Activated CD8-positive, alpha-beta T cell treated with anti-CD3 and anti-CD28 coated beads, Interleukin-2, amount 10 ng/mL, durations not matched to agents 7 days and 5 days (primary cell): ENCODE measurements around the gene LRP6. TPM values are rescaled to one million over a fixed set of nuclear protein-coding genes. Genes with fewer than 3 reads are reported as not detected.
A peak's percentile ranks its signal among the peaks of the same experiment; 100 is the strongest.

Experiments used
- ATAC-seq: fragments of 150-1000 bp; cut with Tn5 transposase; one replicate; pipeline ENCODE4 v1.10.0; 2021; ENCODE audit warnings: moderate library complexity
- CTCF ChIA-PET: fragments of 350-600 bp; sonication (Branson Sonifier 250); formaldehyde crosslinking; loops from one replicate; lab custom pipeline; 2021; ENCODE audit warnings: antibody characterized with exemption; lab: Charles Lee
- POLR2A ChIA-PET: fragments of 350-600 bp; sonication (Branson Sonifier 250); formaldehyde crosslinking; loops from one replicate; lab custom pipeline; 2021; ENCODE audit warnings: antibody characterized with exemption; lab: Charles Lee
- DNase-seq: peaks from one replicate; pipeline ENCODE4 v3.0.0-alpha.2; 2020
- H3K27ac Mint-ChIP-seq: one replicate; pipeline ENCODE4 v1.8.0; 2021; ENCODE audit warnings: mild to moderate bottlenecking, mixed read lengths
- H3K27me3 Mint-ChIP-seq: one replicate; pipeline ENCODE4 v1.8.0; 2021; ENCODE audit warnings: low read depth, mixed read lengths
- H3K36me3 Mint-ChIP-seq: one replicate; pipeline ENCODE4 v1.8.0; 2021; ENCODE audit warnings: low read depth, mixed read lengths
- H3K4me1 Mint-ChIP-seq: one replicate; pipeline ENCODE4 v1.8.0; 2021; ENCODE audit warnings: low read depth, mixed read lengths
- H3K4me3 Mint-ChIP-seq: one replicate; pipeline ENCODE4 v1.8.0; 2021; ENCODE audit warnings: mild to moderate bottlenecking, mixed read lengths
- H3K9me3 Mint-ChIP-seq: one replicate; pipeline ENCODE4 v1.8.0; 2022; ENCODE audit warnings: mixed read lengths; ENCODE audit not compliant: insufficient read depth
- total RNA-seq, 2 experiments: library from RNA; stranded (reverse); gene quantifications; one replicate each; pipeline ENCODE4 v1.2.3, GENCODE V29; 2021

The LRP6 gene
- total RNA-seq, 2 experiments from 2014 or later: 0.08 to 0.37 TPM

DNA sequence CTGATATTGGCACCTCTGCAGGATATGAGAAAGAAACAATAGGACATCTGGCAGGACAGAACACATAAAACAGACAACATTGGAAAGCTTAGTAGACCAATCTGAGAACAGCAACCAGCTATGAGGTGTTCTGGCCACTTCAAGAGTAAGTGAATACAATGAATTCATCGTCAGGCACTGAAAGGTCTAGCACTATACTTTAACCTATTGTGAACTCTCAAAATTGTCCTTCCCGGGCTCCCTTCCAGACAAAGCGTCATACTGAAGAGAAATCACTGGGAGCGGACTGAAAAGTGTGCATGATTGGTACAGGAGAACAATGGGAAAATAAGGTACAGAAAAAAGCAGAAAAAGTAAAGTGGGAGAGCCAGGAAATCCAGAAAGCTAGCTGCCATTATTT, 75.8 kb downstream of the LRP6 start:
- Mint-ChIP-seq H3K36me3 (no peaks in the 10 kb centered on the region), H3K4me1 (no peaks in the 10 kb centered on the region), H3K9me3 (no peaks in the 10 kb centered on the region), H3K27ac (no peak overlapping the region), H3K27me3 (peaks cover 53% of the 10 kb centered on the region), H3K4me3 (no peak overlapping the region)
- ChIA-PET POLR2A (no interaction called here), CTCF (no interaction called here)
- ATAC-seq (no peak), DNase-seq (no peak)

DNA sequence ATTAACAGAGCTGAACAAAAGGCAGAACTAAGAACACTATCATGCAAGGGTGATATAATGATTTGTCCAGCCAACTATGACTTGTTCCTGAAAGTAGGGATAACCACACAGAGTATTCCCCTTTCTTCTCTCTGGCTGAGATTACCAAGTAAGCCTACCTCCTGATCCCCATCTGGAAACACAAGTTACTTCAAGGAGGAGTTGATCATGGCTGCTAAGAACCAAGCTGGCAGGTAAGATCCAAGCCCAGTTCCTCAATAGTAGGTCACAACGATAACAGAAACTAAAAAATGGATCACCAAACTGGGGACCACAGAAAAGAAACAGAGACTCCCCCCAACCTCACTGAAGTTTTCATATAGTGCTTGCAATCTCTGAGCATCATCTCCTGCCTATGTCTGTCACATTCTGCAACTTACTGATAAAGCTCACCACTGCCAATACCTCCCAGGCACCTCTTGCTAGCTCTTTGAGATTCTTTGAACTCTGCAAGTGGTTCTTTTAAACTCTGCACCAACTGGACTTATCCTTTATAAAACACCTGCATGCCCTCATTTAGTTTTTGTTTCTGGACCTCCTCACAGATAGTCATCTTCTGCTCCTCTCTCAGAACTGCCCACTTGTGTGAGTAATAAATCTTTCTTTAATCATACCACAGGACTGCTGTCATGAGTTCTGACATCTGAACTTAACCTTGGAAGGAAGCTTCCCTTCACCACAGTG, 76.6 kb downstream of the LRP6 start:
- peaks cover 49% of the 10 kb centered on the region for H3K27me3 Mint-ChIP-seq
- ChIA-PET CTCF (no interaction called here), POLR2A (no interaction called here)

DNA sequence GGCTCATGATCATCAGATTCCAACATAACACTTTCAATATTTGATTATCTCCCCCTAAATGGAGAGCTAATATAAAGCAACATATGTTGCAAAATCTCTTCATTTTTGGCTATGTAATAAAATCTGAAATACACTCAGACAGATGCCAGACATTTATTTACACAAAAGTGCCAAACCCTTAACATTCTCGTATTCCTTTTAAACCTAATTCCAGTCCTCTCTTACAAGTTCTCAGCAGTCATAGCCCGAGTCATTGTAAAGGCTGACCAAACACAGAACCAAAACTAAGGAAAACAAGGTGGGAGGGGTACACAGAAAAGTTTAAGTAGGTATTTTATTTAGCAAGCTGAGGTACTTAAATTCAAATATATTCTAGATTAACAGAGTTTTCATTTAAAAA, 81.4 kb downstream of the LRP6 start:
- Mint-ChIP-seq H3K27me3 (peaks cover 57% of the 10 kb centered on the region), H3K27ac (no peak overlapping the region), H3K9me3 (no peaks in the 10 kb centered on the region), H3K36me3 (no peaks in the 10 kb centered on the region), H3K4me3 (no peak overlapping the region), H3K4me1 (no peaks in the 10 kb centered on the region)
- no peak for DNase-seq
- POLR2A ChIA-PET: no interaction called here
- CTCF ChIA-PET: no interaction called here
- ATAC-seq: no peak

More for the DNA sequence above, 76.6 kb downstream of the LRP6 start:
- Mint-ChIP-seq H3K4me3 (no peak overlapping the region), H3K9me3 (no peaks in the 10 kb centered on the region), H3K27ac (no peak overlapping the region), H3K4me1 (no peaks in the 10 kb centered on the region), H3K36me3 (no peaks in the 10 kb centered on the region)
- ATAC-seq (no peak), DNase-seq (no peak)

DNA sequence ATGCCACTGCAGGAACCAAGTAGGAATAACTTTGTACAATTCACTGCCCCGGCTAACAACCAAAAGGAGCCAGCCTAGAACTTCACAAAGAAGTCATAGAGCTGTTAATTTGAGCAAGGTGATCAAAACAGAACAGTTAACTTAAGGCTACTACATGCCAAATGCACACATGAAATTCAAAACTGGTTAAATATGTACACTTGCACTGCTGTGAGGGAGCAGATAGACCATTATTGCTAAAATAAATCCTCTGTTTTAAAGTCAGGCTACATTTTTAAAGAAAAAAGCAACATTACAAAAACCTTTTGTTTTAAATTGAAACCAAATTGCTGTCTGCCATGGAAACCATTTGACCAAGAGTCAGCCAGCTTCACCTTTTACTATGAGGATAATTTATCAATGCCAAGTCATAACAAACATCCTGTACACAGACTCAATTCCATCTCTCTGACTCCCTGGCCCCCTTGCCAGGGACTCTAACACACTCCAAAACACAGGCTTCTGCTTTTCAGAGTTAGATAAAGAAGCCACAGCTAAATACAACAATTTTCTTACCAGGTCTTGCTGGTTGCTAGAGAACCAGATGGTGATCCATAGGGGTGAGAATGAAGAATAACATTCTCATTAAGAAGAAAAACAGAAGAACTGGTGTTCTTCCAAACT, 84.0 kb downstream of the LRP6 start:
- CTCF ChIA-PET: interaction anchor here (1.3 kb wide), 1 partner anchor 145 kb away, joined by 4 read pairs; no protein-coding TSS in a partner anchor
- POLR2A ChIA-PET: no interaction called here
- no peak for ATAC-seq
- Mint-ChIP-seq H3K9me3 (no peaks in the 10 kb centered on the region), H3K36me3 (no peaks in the 10 kb centered on the region), H3K4me3 (no peak overlapping the region), H3K27me3 (peaks cover 57% of the 10 kb centered on the region), H3K27ac (no peak overlapping the region), H3K4me1 (no peaks in the 10 kb centered on the region)
- no peak for DNase-seq

DNA sequence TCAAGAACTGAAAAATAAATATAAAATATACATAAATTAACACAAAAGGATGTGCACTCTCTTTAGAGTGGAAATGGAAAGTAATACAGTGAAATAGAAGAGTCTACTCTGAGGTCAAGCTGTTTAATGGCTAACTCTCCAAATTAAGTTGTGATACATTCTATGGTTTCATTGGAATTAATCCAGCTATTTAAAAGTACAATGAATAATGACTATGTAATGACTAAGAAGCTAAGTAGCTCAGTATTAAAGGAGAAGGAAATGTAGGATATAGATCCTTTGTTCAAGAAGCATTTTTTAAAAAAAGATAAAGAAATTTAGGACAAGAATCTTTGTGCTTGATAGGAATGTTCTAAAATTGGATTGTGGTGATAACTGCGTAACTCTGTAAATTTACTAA, 85.3 kb downstream of the LRP6 start:
- H3K4me1 Mint-ChIP-seq: no peaks in the 10 kb centered on the region
- no peak overlapping the region for H3K27ac Mint-ChIP-seq
- ChIA-PET CTCF (interaction anchor here (1.0 to 1.3 kb wide), 2 partner anchors 103 to 146 kb away, joined by 3 to 4 read pairs; no protein-coding TSS in a partner anchor), POLR2A (no interaction called here)
- DNase-seq: no peak
- no peaks in the 10 kb centered on the region for H3K9me3 Mint-ChIP-seq
- ATAC-seq: no peak
- H3K27me3 Mint-ChIP-seq: peaks cover 58% of the 10 kb centered on the region
- H3K36me3 Mint-ChIP-seq: no peaks in the 10 kb centered on the region
- H3K4me3 Mint-ChIP-seq: no peak overlapping the region

DNA sequence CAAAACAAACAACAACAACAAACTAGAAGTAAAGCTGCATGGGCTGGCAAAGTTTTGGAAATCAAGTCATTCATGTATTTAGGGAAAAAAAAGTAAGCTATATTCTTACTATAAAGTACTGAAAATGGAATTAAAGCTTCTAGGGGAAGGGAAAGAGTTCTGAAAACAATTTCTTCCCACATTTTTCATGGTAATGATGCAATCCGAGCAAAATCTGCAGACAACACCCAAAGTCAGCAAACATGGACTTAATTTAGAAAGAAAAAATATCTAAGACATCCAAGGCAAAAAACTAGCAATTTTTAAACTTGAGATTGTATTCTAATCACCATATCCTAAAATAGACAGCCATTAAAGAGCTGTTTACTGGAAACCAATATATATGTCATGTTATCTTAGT, 86.3 kb downstream of the LRP6 start:
- Mint-ChIP-seq H3K9me3 (no peaks in the 10 kb centered on the region), H3K36me3 (no peaks in the 10 kb centered on the region), H3K4me1 (no peaks in the 10 kb centered on the region), H3K4me3 (no peak overlapping the region), H3K27me3 (peaks cover 66% of the 10 kb centered on the region), H3K27ac (no peak overlapping the region)
- ChIA-PET CTCF (interaction anchor here (1.0 kb wide), 1 partner anchor 102 kb away, joined by 3 read pairs; no protein-coding TSS in a partner anchor), POLR2A (no interaction called here)
- no peak for ATAC-seq
- no peak for DNase-seq

DNA sequence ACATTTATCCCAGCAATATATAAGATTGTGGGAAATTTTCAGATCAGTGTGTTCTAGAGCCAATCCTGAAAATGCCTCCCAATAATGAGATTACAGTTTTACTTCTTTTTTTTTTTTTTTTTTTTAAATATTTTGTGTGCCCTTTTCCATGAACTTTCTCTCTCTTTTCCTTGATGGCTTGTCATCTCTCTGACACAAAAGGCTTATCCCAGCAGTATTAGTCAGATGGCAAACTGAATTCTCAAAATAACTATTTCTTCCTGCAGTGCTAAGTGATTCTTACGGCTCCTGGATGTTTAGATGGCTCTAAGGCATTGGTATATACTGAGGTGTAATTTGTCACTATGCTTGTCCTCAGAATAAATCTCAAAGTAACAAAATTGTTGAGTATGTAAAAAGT, 86.7 kb downstream of the LRP6 start:
- ChIA-PET POLR2A (no interaction called here), CTCF (interaction anchor here (1.0 kb wide), 1 partner anchor 102 kb away, joined by 3 read pairs; no protein-coding TSS in a partner anchor)
- DNase-seq (no peak), ATAC-seq (no peak)
- H3K9me3 Mint-ChIP-seq: no peaks in the 10 kb centered on the region
- H3K4me1 Mint-ChIP-seq: no peaks in the 10 kb centered on the region
- no peak overlapping the region for H3K4me3 Mint-ChIP-seq
- no peak overlapping the region for H3K27ac Mint-ChIP-seq
- no peaks in the 10 kb centered on the region for H3K36me3 Mint-ChIP-seq
- H3K27me3 Mint-ChIP-seq: peaks cover 61% of the 10 kb centered on the region

DNA sequence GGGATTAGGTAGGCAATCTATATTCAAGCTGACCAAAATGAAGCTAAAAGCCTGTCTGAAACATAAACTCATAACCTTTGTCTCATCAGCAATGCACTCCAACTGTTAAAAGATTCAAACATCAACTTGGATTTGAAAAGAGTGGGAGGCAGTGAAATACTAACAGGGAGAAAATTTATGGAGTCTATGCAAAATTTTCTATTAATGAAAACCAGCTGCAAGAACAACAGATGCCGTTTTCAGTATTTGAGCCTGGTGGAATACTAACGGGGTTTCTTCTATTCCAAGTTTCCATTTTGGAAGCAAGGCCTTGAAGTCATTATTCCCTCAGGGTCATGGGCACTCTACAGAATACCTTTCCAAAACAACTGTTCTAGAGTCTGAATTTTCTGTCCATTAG, 88.3 kb downstream of the LRP6 start:
- Mint-ChIP-seq H3K36me3 (no peaks in the 10 kb centered on the region), H3K9me3 (no peaks in the 10 kb centered on the region), H3K4me1 (no peaks in the 10 kb centered on the region), H3K4me3 (no peak overlapping the region), H3K27me3 (peaks cover 57% of the 10 kb centered on the region), H3K27ac (no peak overlapping the region)
- ATAC-seq (no peak), DNase-seq (no peak)
- ChIA-PET POLR2A (interaction anchor here (0.6 kb wide), 1 partner anchor 23 kb away, joined by 3 read pairs; no protein-coding TSS in a partner anchor), CTCF (no interaction called here)

DNA sequence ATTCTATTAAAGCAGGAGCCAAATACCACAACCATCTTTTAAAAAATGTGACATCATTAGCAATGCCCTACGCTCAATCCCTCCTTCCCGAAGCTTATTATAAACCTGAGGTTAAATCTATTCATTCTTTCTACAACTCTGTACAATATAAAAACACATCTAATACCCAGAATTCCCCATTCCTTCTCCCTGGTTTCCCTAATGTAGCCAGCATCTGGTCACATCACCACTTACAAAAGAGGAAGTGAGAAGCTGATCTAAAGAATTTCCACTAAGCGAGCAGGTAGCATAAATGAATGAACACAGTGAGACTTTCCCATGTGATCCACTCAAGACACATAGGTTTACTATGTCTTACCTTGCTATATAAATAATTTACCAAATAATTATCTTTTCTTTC, 90.4 kb downstream of the LRP6 start:
- H3K4me3 Mint-ChIP-seq: no peak overlapping the region
- peaks cover 55% of the 10 kb centered on the region for H3K27me3 Mint-ChIP-seq
- ATAC-seq (no peak), DNase-seq (no peak)
- no peaks in the 10 kb centered on the region for H3K36me3 Mint-ChIP-seq
- no peak overlapping the region for H3K27ac Mint-ChIP-seq
- CTCF ChIA-PET: no interaction called here
- no peaks in the 10 kb centered on the region for H3K9me3 Mint-ChIP-seq
- peaks cover 14% of the 10 kb centered on the region for H3K4me1 Mint-ChIP-seq
- POLR2A ChIA-PET: no interaction called here

DNA sequence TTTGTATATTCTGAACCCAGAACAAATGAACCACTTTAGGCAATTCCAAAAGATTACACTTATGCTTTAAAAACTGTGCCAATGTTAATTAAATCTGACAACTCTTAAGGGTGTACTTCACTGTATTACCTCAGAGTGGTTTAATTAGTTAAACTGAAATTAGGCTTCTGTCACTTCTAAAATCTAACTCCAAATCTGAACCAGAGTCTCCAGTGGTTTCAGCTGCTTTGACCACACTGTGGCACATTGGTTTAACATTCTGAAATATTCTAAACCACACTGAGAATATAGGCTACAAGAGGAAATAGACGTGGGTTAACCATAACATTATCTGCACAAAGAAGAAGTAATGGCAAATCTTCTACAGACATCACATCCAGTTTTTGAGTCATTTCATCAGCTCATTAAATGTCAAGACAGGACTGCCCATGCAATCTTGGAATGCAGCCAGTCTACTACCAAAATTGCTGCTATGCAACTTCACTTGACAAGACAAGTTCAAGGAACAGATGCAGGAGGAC, 94.8 kb downstream of the LRP6 start:
- Mint-ChIP-seq H3K27me3 (peaks cover 55% of the 10 kb centered on the region), H3K4me3 (no peak overlapping the region), H3K9me3 (no peaks in the 10 kb centered on the region), H3K36me3 (no peaks in the 10 kb centered on the region), H3K4me1 (peaks cover 14% of the 10 kb centered on the region), H3K27ac (no peak overlapping the region)
- ChIA-PET POLR2A (interaction anchor here (0.6 kb wide), 1 partner anchor 55 kb away, joined by 4 read pairs; no protein-coding TSS in a partner anchor), CTCF (interaction anchor here (0.7 to 2.2 kb wide), 2 partner anchors 12 to 156 kb away, joined by 4 to 5 read pairs; no protein-coding TSS in a partner anchor)
- DNase-seq (peak; percentile 71), ATAC-seq (peak; percentile 83)

DNA sequence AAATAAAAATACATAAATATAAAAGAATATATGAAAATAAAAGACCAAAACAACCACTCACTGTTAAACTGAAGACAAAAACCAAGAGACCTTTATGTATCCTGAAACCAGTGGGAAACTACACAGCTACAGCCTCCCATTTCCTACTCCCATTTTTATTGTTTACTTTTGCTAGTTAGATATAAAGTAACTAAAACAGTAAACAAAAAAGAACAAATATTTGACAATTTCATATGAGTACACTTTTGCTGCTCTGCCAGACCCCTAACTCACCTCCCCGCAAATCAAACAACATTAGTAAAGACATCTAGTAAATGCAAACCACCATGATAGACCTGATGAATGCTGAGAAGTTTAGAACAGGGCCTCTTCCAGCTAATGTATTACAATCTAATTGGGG, 99.0 kb downstream of the LRP6 start:
- POLR2A ChIA-PET: interaction anchor here (0.6 kb wide), 1 partner anchor 107 kb away, joined by 3 read pairs; no protein-coding TSS in a partner anchor

DNA sequence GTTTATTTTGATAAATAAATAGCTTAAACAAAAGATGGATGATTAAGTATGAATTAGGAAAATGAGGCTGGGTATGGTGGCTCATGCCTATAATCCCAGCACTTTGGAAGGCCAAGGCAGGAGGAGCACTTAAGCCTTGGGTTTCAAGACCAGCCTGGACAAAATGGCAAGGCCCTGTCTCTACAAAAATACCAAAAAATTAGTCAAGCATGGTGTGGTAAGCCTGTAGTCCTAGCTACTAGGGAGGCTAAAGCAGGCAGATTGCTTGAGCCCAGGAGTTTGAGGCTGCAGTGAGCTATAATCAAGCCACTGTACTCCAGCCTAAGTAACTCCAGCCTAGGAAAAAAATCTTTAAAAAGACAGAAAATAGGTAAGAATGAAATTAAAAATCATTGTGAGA, 100.1 kb downstream of the LRP6 start:
- Mint-ChIP-seq H3K9me3 (no peaks in the 10 kb centered on the region), H3K36me3 (no peaks in the 10 kb centered on the region), H3K4me1 (peaks cover 4% of the 10 kb centered on the region), H3K27me3 (peaks cover 58% of the 10 kb centered on the region), H3K4me3 (no peak overlapping the region), H3K27ac (no peak overlapping the region)
- CTCF ChIA-PET: no interaction called here
- no peak for DNase-seq
- no peak for ATAC-seq
- POLR2A ChIA-PET: no interaction called here

More for the DNA sequence above, 99.0 kb downstream of the LRP6 start:
- H3K4me1 Mint-ChIP-seq: peaks cover 14% of the 10 kb centered on the region
- CTCF ChIA-PET: no interaction called here
- no peak overlapping the region for H3K4me3 Mint-ChIP-seq
- peaks cover 59% of the 10 kb centered on the region for H3K27me3 Mint-ChIP-seq
- no peaks in the 10 kb centered on the region for H3K36me3 Mint-ChIP-seq
- no peak for ATAC-seq
- no peak for DNase-seq
- no peak overlapping the region for H3K27ac Mint-ChIP-seq
- H3K9me3 Mint-ChIP-seq: no peaks in the 10 kb centered on the region
